K562 (cell line): ENCODE data around the gene GPR107. TPM values are rescaled to one million over a fixed set of nuclear protein-coding genes. Genes with fewer than 3 reads are reported as not detected.
A peak's percentile ranks its signal among the peaks of the same experiment; 100 is the strongest.

Source experiments
- MGA ChIP-seq: fragments of 450-650 bp; IDR thresholded peaks from 2 replicates; pipeline ENCODE4 v1.6.1; 2016; ENCODE audit warnings: mild to moderate bottlenecking, moderate library complexity
- ZFP1 ChIP-seq: fragments of 450-650 bp; formaldehyde crosslinking; IDR thresholded peaks from 2 replicates; pipeline ENCODE4 v1.4.0; 2020; ENCODE audit warnings: mild to moderate bottlenecking, mixed read lengths
- ZNF184 ChIP-seq: sonication (generic); formaldehyde crosslinking; IDR thresholded peaks from 2 replicates; pipeline ENCODE4 v1.5.0; 2020; ENCODE audit warnings: missing genetic modification reagents
- ZNF263 ChIP-seq: sonication (generic); formaldehyde crosslinking; IDR thresholded peaks from 2 replicates; pipeline ENCODE4 v1.8.0; 2022; ENCODE audit warnings: mild to moderate bottlenecking, missing genetic modification reagents, borderline replicate concordance
- ZNF316 ChIP-seq: fragments of 450-650 bp; IDR thresholded peaks from 2 replicates; pipeline ENCODE4 v1.6.1; 2016
- ZNF592 ChIP-seq: fragments of 450-650 bp; IDR thresholded peaks from 2 replicates; pipeline ENCODE4 v1.6.1; 2017; ENCODE audit warnings: antibody characterized with exemption, mild to moderate bottlenecking
- polyA plus RNA-seq, 8 experiments: library from polyadenylated mRNA; depleted of rRNA in 4 of 8; stranded (reverse) in 5 of 8; unstranded in 3 of 8; fragments of >200 nt; fragmentation: Nextera tagmentation in 2 of 8; fragmentation: Illumina TruSeq in 1 of 8; extraction: Ambion mirVana in 2 of 8; extraction: Trizol in 1 of 8; gene quantifications; 2 replicates each; pipeline versions ENCODE4 v1.2.1 to v1.2.3, GENCODE V29; 2011 to 2014; ENCODE audit warnings: inconsistent platforms in 1 of 8, missing spikeins in 1 of 8
- total RNA-seq, 7 experiments: library from RNA; depleted of rRNA in 6 of 7; stranded (reverse); fragments of >200 nt in 6 of 7; fragmentation: Illumina TruSeq in 2 of 7; extraction: Trizol in 2 of 7; gene quantifications; 2 replicates each; pipeline versions ENCODE4 v1.2.1 to v1.2.3, GENCODE V29; 2011 to 2021; ENCODE audit warnings: low replicate concordance in 1 of 7

Gene GPR107
- total and polyA plus RNA-seq, 9 of the 15 experiments (the other 6 are each of a cell fraction or from before 2014, with no cell fraction given) = 3.2 to 34.6 (median 14.4) TPM

GRCh38 chr9:130117816-130118632 lies 64.3 kb downstream of the GPR107 start (continued):
- TF ChIP-seq MGA (no peak), ZNF184 (CRISPR knock-in tag) (no peak), ZNF263 (CRISPR knock-in tag) (no peak), ZNF592 (peak; percentile 17; the same call in 1 of the 2 replicates), ZFP1 (CRISPR knock-in tag) (no peak), ZNF316 (0 out of 2 replicates have a peak, but pooled peaks have one; percentile 9)
